CD14-positive monocyte (primary cell): ENCODE results near the gene GRM3. TPM values are rescaled to one million over a fixed set of nuclear protein-coding genes. Genes with fewer than 3 reads are reported as not detected.

Experiments used
- DNase-seq, 3 donors: peaks; one replicate each; pipeline ENCODE4 v3.0.0-alpha.2; 2011 to 2022
- H2AFZ ChIP-seq: 2 replicates; pipeline ENCODE4 v1.6.0; 2012; ENCODE audit warnings: mild to moderate bottlenecking, low read depth, low read length, inconsistent platforms; ENCODE audit not compliant: insufficient read depth, poor library complexity, severe bottlenecking
- H3K27ac ChIP-seq, 2 donors: 1 replicate in 1 of 2; 2 replicates in 1 of 2; pipeline ENCODE4 v1.5.1; 2012 to 2013; ENCODE audit warnings: low read length in 2 of 2, control low read depth in 1 of 2, inconsistent platforms in 1 of 2, low read depth in 1 of 2, mild to moderate bottlenecking in 1 of 2
- H3K27me3 ChIP-seq, 2 donors: one replicate each; pipeline versions ENCODE4 v1.6.0 to v1.6.1; 2011 to 2013; ENCODE audit warnings: low read length in 2 of 2; ENCODE audit not compliant: control insufficient read depth in 2 of 2, insufficient read depth in 2 of 2
- H3K36me3 ChIP-seq, 2 donors: replicated peaks in 1 of 2; 1 replicate in 1 of 2; 2 replicates in 1 of 2; pipeline versions ENCODE4 v1.5.1 to v1.6.1; 2012 to 2013; ENCODE audit warnings: low read length in 2 of 2, control low read depth in 1 of 2, inconsistent platforms in 1 of 2, mild to moderate bottlenecking in 1 of 2; ENCODE audit not compliant: insufficient read depth in 2 of 2, control insufficient read depth in 1 of 2
- H3K4me1 ChIP-seq, 2 donors: 1 replicate in 1 of 2; 2 replicates in 1 of 2; pipeline versions ENCODE4 v1.5.1 to v1.6.1; 2012 to 2013; ENCODE audit warnings: low read length in 2 of 2, control low read depth in 1 of 2, inconsistent platforms in 1 of 2, mild to moderate bottlenecking in 1 of 2, moderate library complexity in 1 of 2; ENCODE audit not compliant: insufficient read depth in 2 of 2, control insufficient read depth in 1 of 2
- H3K4me2 ChIP-seq: replicated peaks from 2 replicates; pipeline ENCODE3; 2012; ENCODE audit warnings: low read length, moderate library complexity, mild to moderate bottlenecking; ENCODE audit not compliant: poor library complexity, severe bottlenecking; ENCODE audit errors: extremely low read depth
- H3K4me3 ChIP-seq, 3 experiments: fragments of 200-600 bp in 1 of 3; sonication (generic) in 1 of 3; replicated peaks in 1 of 3; 1 replicate in 2 of 3; 2 replicates in 1 of 3; pipeline ENCODE4 v1.5.1; 2011 to 2013; ENCODE audit warnings: low read length in 3 of 3, mild to moderate bottlenecking in 3 of 3, control low read depth in 2 of 3, low read depth in 2 of 3, inconsistent platforms in 1 of 3, moderate library complexity in 1 of 3
- H3K79me2 ChIP-seq: 2 replicates; pipeline ENCODE4 v1.6.0; 2012; ENCODE audit warnings: mild to moderate bottlenecking, control low read depth, inconsistent platforms, low read length, moderate library complexity; ENCODE audit not compliant: insufficient read depth
- H3K9ac ChIP-seq: 2 replicates; pipeline ENCODE4 v1.6.0; 2017; ENCODE audit warnings: low read length, mild to moderate bottlenecking; ENCODE audit not compliant: insufficient read depth, poor library complexity, severe bottlenecking
- H3K9me3 ChIP-seq, 2 donors: replicated peaks in 1 of 2; 1 replicate in 1 of 2; 2 replicates in 1 of 2; pipeline versions ENCODE4 v1.5.1 to v1.6.1; 2012 to 2013; ENCODE audit warnings: low read length in 2 of 2, control low read depth in 1 of 2; ENCODE audit not compliant: control insufficient read depth in 1 of 2, insufficient read depth in 1 of 2
- H4K20me1 ChIP-seq: 2 replicates; pipeline ENCODE4 v1.6.0; 2012; ENCODE audit warnings: mild to moderate bottlenecking, low read length, control low read depth, moderate library complexity; ENCODE audit not compliant: insufficient read depth
- H3K27ac Mint-ChIP-seq, 7 donors: one replicate each; pipeline ENCODE4 v1.8.0; 2020; ENCODE audit warnings: mild to moderate bottlenecking in 7 of 7, mixed read lengths in 7 of 7, moderate library complexity in 6 of 7, inconsistent platforms in 2 of 7
- H3K27me3 Mint-ChIP-seq, 3 donors: one replicate each; pipeline ENCODE4 v1.8.0; 2021 to 2022; ENCODE audit warnings: low read depth in 3 of 3, mild to moderate bottlenecking in 3 of 3, mixed read lengths in 3 of 3, moderate library complexity in 3 of 3, inconsistent platforms in 1 of 3
- H3K36me3 Mint-ChIP-seq, 2 donors: one replicate each; pipeline ENCODE4 v1.8.0; 2020; ENCODE audit warnings: mixed read lengths in 2 of 2, inconsistent platforms in 1 of 2, mild to moderate bottlenecking in 1 of 2
- H3K4me1 Mint-ChIP-seq: one replicate; pipeline ENCODE4 v1.8.0; 2020; ENCODE audit warnings: mild to moderate bottlenecking, mixed read lengths
- H3K4me3 Mint-ChIP-seq, 2 donors: one replicate each; pipeline ENCODE4 v1.8.0; 2020; ENCODE audit warnings: mild to moderate bottlenecking in 2 of 2, mixed read lengths in 2 of 2, moderate library complexity in 1 of 2
- H3K9me3 Mint-ChIP-seq, 7 donors: one replicate each; pipeline ENCODE4 v1.8.0; 2020 to 2022; ENCODE audit warnings: mixed read lengths in 7 of 7, mild to moderate bottlenecking in 6 of 7, moderate library complexity in 6 of 7, inconsistent platforms in 2 of 7
- WGBS: methylation state at CpG from one replicate; pipeline ENCODE4 v1.1.5; 2013; ENCODE audit warnings: missing lambda C conversion rate; ENCODE audit not compliant: insufficient coverage; 5-methylcytosine and 5-hydroxymethylcytosine counted together
- intact Hi-C, 2 donors: fragments of 100-400 bp; cut with micrococcal nuclease; formaldehyde crosslinking; loops; one replicate each; pipeline versions ENCODE4 v1.15.0 to v1.15.1; 2023
- polyA plus RNA-seq, 3 donors: library from polyadenylated mRNA; depleted of rRNA in 1 of 3; unstranded in 2 of 3; stranded (reverse) in 1 of 3; fragments of 300-500 nt in 2 of 3; fragments of >200 nt in 1 of 3; fragmentation: Illumina TruSeq in 2 of 3; gene quantifications; 1 replicate in 2 of 3; 2 replicates in 1 of 3; pipeline ENCODE4 v1.2.3, GENCODE V29; 2012 to 2021
- TF ChIP-seq, protein P1 (sequence below): fragments of 200-600 bp; IDR thresholded peaks from one replicate; pipeline ENCODE4 v1.8.0; 2022; ENCODE audit warnings: antibody characterized with exemption, mild to moderate bottlenecking

The GRM3 gene
- polyA plus RNA-seq, 3 donors = not detected

- Histone ChIP-seq H3K4me3 (no peak overlapping the region), H3K9me3 (no peaks in the 10 kb centered on the region), H3K27ac (no peak overlapping the region), H3K27me3 (no peaks in the 10 kb centered on the region), H3K9ac (no peak overlapping the region), H2AFZ (no peak overlapping the region), H4K20me1 (no peaks in the 10 kb centered on the region), H3K36me3 (no peaks in the 10 kb centered on the region), H3K4me1 (no peaks in the 10 kb centered on the region), H3K4me2 (no peak overlapping the region), H3K79me2 (no peaks in the 10 kb centered on the region)
- DNase-seq = no peak
- TF ChIP-seq, protein P1, sequence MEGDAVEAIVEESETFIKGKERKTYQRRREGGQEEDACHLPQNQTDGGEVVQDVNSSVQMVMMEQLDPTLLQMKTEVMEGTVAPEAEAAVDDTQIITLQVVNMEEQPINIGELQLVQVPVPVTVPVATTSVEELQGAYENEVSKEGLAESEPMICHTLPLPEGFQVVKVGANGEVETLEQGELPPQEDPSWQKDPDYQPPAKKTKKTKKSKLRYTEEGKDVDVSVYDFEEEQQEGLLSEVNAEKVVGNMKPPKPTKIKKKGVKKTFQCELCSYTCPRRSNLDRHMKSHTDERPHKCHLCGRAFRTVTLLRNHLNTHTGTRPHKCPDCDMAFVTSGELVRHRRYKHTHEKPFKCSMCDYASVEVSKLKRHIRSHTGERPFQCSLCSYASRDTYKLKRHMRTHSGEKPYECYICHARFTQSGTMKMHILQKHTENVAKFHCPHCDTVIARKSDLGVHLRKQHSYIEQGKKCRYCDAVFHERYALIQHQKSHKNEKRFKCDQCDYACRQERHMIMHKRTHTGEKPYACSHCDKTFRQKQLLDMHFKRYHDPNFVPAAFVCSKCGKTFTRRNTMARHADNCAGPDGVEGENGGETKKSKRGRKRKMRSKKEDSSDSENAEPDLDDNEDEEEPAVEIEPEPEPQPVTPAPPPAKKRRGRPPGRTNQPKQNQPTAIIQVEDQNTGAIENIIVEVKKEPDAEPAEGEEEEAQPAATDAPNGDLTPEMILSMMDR = no peak
- Mint-ChIP-seq H3K4me3 (no peak overlapping the region), H3K27ac (no peak overlapping the region), H3K36me3 (no peaks in the 10 kb centered on the region), H3K27me3 (no peaks in the 10 kb centered on the region), H3K9me3 (peaks cover 0 to 2% (median 0%) of the 10 kb centered on the region in 7 donors), H3K4me1 (no peaks in the 10 kb centered on the region)
- intact Hi-C loops = no loop called here
- WGBS = no CpG with 5 or more reads among the region's 1 CpG
Measured at GRCh38 chr7:86776136-86776535, 132.4 kb downstream of the GRM3 start.

DNA sequence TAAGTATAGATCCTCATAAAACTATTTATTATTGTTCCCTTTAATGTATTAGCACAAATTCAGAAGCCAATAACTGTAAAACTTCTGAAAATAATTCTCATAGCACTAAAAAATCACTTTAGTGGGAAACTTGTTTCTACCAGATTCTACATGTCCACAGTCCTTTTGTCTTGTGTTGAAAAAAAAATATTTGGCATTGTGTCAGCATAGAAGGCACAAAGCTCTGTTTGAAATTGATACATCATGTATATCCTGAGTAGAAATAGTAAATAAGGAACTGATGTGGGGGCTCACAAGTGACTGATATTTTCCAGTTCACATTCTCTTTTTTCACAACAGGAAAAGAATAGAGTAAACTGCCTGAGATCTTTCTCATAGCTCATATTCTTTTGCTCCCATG is 134.6 kb downstream of the GRM3 start:
- no peak overlapping the region for H3K4me3 Mint-ChIP-seq

More for the DNA sequence above, 134.6 kb downstream of the GRM3 start:
- no peaks in the 10 kb centered on the region for H3K4me1 Mint-ChIP-seq
- H3K27ac Mint-ChIP-seq = no peak overlapping the region
- no peak overlapping the region for H2AFZ ChIP-seq
- no peak overlapping the region for H3K9ac ChIP-seq
- intact Hi-C loops = no loop called here
- DNase-seq = no peak
- no peak overlapping the region for H3K4me3 ChIP-seq
- TF ChIP-seq, protein P1 = no peak
- no peaks in the 10 kb centered on the region for H3K4me1 ChIP-seq
- no peaks in the 10 kb centered on the region for H4K20me1 ChIP-seq
- H3K79me2 ChIP-seq = no peaks in the 10 kb centered on the region
- no peak overlapping the region for H3K4me2 ChIP-seq
- H3K27ac ChIP-seq = no peak overlapping the region
- no peaks in the 10 kb centered on the region for H3K27me3 Mint-ChIP-seq
- H3K36me3 ChIP-seq = no peaks in the 10 kb centered on the region
- H3K27me3 ChIP-seq = no peaks in the 10 kb centered on the region
- H3K36me3 Mint-ChIP-seq = no peaks in the 10 kb centered on the region
- peaks cover 0 to 2% (median 0%) of the 10 kb centered on the region in 7 donors for H3K9me3 Mint-ChIP-seq
- H3K9me3 ChIP-seq = no peaks in the 10 kb centered on the region
